Raji (cell line): ENCODE data around the gene BCAS3.

Experiments used
- POLR2A ChIP-seq: IDR thresholded peaks from 2 replicates; pipeline ENCODE4 v1.6.1; 2011; ENCODE audit warnings: low read depth, low read length, control low read depth; ENCODE audit not compliant: insufficient read depth

The BCAS3 gene

GRCh38 chr17:61239953-61240352, 562.3 kb downstream of the BCAS3 start:
- TF ChIP-seq POLR2A: no peak

DNA sequence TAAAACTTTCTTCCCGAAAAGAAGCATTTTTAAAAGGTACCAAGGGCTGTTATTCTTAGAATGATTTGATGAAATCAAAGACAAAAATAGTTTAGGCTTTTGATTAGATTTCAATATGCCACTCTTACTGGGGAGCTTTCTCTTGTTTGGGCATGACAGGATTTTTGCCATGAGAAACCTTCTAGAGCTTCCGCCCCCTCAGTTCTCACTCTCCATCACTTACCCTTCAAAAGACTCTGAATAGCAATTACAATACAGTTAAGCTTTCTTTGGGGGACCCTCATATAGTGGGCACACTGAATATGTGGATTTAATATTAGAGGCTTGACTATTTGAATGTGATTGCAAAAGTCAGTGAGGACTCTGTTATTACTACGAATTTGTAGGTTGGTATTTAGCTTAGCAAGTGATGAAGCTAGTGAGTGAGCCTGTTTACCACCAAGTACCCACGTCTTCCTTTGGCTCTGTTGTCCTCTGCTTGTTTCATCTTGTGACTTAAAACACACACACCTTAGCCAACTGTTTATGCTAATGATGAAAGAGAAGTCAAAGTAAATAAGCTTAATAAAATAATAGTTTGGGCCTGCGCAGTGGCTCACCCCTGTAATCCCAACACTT, 563.3 kb downstream of the BCAS3 start:
- TF ChIP-seq POLR2A: no peak

DNA sequence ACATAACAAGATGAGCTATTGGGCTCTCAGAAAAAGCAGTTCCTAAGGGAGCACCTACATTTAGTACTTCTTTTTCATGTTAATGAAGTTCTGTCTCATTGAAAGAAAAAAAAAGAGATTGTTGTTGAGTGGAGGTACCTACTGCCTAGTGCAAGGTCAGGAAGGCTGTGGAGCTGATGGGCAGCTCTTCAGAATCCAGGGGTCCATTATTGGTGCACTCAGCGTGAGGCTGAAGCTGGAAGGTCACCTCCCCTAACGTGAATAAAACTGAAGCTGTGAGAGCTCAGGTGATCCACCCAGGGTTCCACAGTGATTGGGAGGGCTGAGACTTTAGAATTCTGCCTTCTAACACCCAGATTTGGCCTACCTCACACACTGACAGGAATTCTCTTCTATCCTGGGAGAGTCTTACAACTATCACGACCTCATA, 568.1 kb downstream of the BCAS3 start:
- no peak for TF ChIP-seq POLR2A

DNA sequence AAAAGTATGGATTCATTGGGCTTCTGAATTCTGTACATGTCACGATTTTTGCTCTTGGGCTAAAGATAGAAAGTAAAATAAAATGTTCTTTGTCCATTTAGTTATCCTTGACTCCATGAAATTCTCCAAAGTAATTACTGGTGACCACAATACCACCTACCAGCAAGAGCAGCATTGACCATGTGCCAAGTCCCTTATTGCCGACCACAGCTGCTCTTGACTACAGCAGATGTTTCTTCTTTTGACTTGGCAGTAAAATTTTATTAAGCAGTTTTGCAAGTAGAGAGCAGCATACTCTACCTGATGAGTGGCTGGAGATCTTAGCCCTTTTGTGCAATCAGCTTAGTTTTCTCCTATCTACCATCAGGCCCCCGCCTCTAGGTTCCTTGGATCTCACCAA, 569.8 kb downstream of the BCAS3 start:
- no peak for TF ChIP-seq POLR2A

GRCh38 chr17:61248399-61248798, 570.7 kb downstream of the BCAS3 start:
- TF ChIP-seq POLR2A: no peak

- no peak for TF ChIP-seq POLR2A
These were observed 572.1 kb downstream of the BCAS3 start for GRCh38 chr17:61249649-61250299.

DNA sequence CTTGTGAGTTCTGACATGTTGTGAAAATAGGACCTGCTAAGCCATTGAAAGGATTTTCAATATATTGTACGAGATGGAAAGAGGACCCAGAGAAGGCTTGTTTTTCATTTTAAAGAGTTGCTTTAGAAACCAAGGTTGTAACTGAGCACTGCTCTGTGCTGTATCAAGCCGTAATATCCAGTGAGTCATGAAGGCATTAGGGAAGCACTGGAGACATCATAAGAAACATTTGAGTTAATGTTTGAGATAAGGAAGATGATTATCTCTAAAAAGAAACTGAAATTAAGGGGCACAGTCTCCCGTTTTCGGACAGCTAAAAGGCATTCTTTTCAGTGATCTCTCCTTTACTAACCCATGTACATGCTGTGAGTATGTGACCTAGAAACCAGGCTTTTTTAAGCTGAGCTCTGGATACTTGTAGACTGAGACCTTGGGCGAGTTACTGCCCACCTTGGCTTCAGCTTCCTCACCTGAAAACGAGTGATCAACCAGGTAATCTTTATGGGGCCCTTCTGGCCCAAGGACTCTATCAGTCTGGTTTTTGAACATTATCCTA, 572.8 kb downstream of the BCAS3 start:
- no peak for TF ChIP-seq POLR2A

DNA sequence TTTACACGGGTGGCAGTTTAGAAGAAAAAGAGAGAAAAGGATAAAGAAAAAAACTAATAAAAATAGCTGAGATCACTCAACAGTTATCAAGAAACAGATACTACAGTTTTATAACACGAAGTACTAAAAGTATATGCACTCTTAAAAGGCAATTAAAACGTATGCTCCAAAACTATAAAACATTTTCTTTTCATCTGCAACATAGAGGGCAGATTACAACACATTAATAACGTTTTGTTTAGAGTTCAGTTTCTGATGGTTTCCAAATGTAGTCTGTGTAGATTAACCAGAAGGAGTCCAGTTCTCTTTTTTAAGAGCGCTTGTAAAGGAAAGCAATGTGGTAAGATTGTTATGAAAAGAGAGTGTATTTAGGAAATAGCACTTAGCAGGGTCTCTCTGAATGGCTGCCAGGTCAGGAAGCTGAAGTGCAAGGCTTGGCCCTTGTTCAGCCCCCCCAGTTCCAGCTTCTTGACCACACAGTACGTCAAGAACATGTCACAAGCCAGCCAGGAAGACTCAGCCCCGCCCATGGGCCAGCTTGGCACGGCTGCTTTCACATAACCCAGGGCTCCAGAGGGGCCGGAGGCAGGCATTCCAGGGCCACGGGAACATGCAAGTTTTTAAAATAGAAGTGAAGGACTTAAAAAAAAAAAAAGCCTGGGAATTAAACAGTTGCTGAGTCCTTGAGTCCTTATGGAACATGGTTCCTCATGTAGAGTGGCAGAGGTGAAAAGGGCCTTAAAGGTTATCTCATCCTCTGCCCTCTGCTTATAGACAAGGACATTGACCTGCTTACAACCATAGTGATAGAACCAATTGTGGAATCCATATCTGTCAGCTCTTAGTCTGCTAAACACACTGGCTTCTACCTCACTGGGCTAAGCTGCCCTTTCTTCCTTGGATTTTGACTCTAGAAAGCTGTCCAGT, 574.6 kb downstream of the BCAS3 start:
- TF ChIP-seq POLR2A: no peak

DNA sequence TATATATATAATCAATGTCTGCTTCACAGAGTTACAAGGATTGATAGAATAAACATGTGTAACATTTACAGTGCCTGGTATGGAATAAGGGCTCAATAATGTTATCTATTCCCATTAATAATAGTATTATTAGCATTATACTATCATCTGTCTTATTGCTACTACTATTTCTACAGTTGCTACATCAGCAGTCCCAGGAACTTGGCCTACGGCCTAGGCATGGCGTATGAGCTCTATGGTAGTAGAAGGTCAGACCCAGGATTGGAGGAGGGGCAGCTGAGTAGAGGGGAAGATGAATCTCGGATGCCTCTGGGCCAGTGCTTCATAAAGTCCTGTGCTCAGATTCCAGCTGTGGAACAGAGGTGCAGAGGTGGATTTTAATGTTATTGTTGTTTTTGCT, 575.7 kb downstream of the BCAS3 start:
- TF ChIP-seq POLR2A: no peak

- TF ChIP-seq POLR2A: no peak
These were observed 576.4 kb downstream of the BCAS3 start for GRCh38 chr17:61253937-61254574.

GRCh38 chr17:61254904-61255303, 577.3 kb downstream of the BCAS3 start:
- TF ChIP-seq POLR2A: no peak

DNA sequence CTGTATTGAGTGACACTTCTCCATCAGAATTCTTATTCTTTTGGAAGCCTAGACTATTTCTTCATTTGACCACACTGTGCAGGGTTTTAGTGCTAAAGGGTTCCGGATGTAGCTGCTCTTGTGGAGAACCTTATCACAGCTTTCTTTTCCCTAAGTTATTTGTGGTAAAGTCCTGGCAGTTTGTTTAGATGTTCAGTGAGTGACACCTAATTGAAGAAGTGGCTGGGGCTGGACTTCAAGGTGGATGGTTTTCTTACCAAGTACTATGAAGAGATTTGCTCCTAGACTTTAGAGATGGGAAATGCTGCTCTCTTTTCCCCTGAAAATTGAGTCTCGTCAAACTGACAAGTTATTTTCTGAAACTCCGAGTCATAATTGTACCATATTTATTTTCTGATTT, 578.0 kb downstream of the BCAS3 start:
- no peak for TF ChIP-seq POLR2A

DNA sequence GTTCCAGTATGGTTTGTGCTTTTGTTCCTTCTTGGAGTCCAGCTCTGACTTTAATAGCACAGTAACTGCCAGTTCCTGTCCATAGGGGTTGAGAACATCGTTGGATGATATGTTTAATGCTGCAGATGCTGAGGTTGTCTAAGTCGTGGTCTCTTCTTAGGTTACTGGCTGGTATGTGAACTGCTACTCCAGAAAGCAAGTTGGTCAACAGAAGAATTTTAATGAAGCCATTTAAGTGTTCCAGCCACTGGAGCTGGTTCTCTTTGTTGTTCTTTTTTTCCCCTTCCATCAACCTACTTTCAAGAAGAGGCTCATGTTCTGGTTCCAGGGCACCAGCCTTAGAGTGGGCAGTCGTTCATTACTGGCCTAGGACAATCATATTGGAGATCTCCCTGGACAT, 581.7 kb downstream of the BCAS3 start:
- TF ChIP-seq POLR2A: no peak

DNA sequence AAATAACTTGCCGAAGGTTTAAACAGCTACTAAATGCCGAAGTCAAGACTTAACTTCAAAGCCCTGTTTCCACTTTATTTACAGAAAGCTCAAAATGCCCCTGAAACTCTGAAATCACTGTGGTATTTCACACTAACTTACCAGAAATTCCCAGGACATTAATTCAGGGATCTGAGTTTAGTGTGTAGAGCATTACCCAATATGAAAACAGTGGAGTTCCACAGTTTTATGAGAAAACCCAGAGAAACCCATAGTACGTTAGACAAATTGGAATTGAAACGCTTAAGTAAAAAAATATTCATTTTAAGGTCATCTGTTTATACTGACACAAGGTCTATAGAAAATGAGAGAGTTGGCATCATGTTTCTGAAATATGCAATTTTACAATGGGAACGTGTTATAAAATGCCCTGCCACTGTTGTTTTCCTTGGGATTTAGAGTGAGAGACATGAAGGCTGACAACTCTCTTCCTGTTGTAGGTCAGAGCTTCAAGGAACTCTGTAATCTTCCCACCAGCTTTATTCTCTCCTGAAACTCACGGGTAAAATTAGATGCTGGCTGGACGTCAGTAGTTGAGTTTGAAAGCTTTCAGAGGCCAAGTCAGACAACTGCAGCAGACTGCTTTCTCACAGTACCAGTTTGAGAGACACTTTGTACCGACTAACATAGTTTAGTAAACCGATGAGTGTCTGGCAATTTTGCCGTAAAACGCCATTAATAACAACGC, 582.6 kb downstream of the BCAS3 start:
- no peak for TF ChIP-seq POLR2A
